PC-9 (cell line): ENCODE measurements around the gene TTC13. TPM values are rescaled to one million over a fixed set of nuclear protein-coding genes. Genes with fewer than 3 reads are reported as not detected.

ENCODE experiments used
- BruUV-seq: library from RNA; stranded (reverse); fragments of 400-500 nt; replicated peaks from 2 replicates; lab custom pipeline; 2021; lab: Mats Ljungman, UMichigan
- CTCF ChIA-PET: fragments of 300-600 bp; sonication (Branson Sonifier 250); formaldehyde crosslinking; loops from one replicate; lab custom pipeline; 2022; ENCODE audit warnings: antibody characterized with exemption; lab: Charles Lee
- POLR2A ChIA-PET: fragments of 300-600 bp; sonication (Branson Sonifier 250); formaldehyde crosslinking; loops from one replicate; lab custom pipeline; 2022; ENCODE audit warnings: antibody characterized with exemption; ENCODE audit not compliant: unreplicated experiment; lab: Charles Lee
- DNase-seq, 2 experiments: peaks; one replicate each; pipeline versions ENCODE4 v3.0.0 to v3.0.0-alpha.2; 2015 to 2022; ENCODE audit warnings: mixed read lengths in 1 of 2
- H2AFZ ChIP-seq: fragments of 200-600 bp; sonication (generic); 2 replicates; pipeline ENCODE4 v1.8.1; 2017; ENCODE audit warnings: antibody characterized with exemption
- H3F3A ChIP-seq: fragments of 200-600 bp; sonication (generic); 2 replicates; pipeline ENCODE4 v1.8.1; 2017; ENCODE audit warnings: antibody characterized with exemption, mild to moderate bottlenecking, low read depth; ENCODE audit not compliant: insufficient read depth
- H3K27ac ChIP-seq: fragments of 200-600 bp; sonication (generic); 2 replicates; pipeline ENCODE4 v1.6.1; 2016; ENCODE audit warnings: mixed run types
- H3K27me3 ChIP-seq: fragments of 200-600 bp; sonication (generic); 2 replicates; pipeline ENCODE4 v1.6.1; 2016; ENCODE audit warnings: low read depth, mixed run types; ENCODE audit not compliant: insufficient read depth
- H3K36me3 ChIP-seq: fragments of 200-600 bp; sonication (generic); 2 replicates; pipeline ENCODE4 v1.6.1; 2016; ENCODE audit warnings: low read depth, mixed run types
- H3K4me1 ChIP-seq: fragments of 200-600 bp; sonication (generic); replicated peaks from 2 replicates; pipeline ENCODE4 v1.6.1; 2016; ENCODE audit warnings: mixed run types; ENCODE audit not compliant: insufficient read depth
- H3K4me2 ChIP-seq: fragments of 200-600 bp; sonication (generic); 2 replicates; pipeline ENCODE4 v1.6.1; 2017; ENCODE audit warnings: mixed run types
- H3K4me3 ChIP-seq: fragments of 200-600 bp; sonication (generic); 2 replicates; pipeline ENCODE4 v1.6.1; 2016; ENCODE audit warnings: mixed run types
- H3K79me2 ChIP-seq: fragments of 200-600 bp; sonication (generic); 2 replicates; pipeline ENCODE4 v1.6.1; 2017; ENCODE audit warnings: low read depth, mixed run types
- H3K9me2 ChIP-seq: fragments of 200-600 bp; sonication (generic); 2 replicates; pipeline ENCODE4 v1.8.1; 2017; ENCODE audit warnings: mild to moderate bottlenecking; ENCODE audit not compliant: insufficient read depth
- H3K9me3 ChIP-seq: fragments of 200-600 bp; sonication (generic); 2 replicates; pipeline ENCODE4 v1.8.1; 2016; ENCODE audit warnings: low read depth; ENCODE audit not compliant: insufficient read depth
- H4K20me1 ChIP-seq: fragments of 200-600 bp; sonication (generic); 2 replicates; pipeline ENCODE4 v1.8.1; 2017; ENCODE audit not compliant: insufficient read depth
- EZH2 ChIP-seq: fragments of 200-600 bp; sonication (generic); IDR thresholded peaks from 2 replicates; pipeline ENCODE4 v1.8.0; 2017; ENCODE audit warnings: antibody characterized with exemption, low read depth
- intact Hi-C: fragments of 100-400 bp; cut with micrococcal nuclease; formaldehyde crosslinking; loops from one replicate; pipeline ENCODE4 v1.10.0; 2022; ENCODE audit not compliant: unreplicated experiment
- total RNA-seq: library from RNA; stranded (reverse); gene quantifications from 2 replicates; pipeline ENCODE4 v1.2.3, GENCODE V29; 2021
- TF ChIP-seq, protein P1 (sequence below): fragments of 200-600 bp; sonication (generic); conservative IDR thresholded peaks from 2 replicates; pipeline ENCODE4 v1.6.1; 2017; ENCODE audit warnings: mixed run types, antibody characterized with exemption, mild to moderate bottlenecking, moderate library complexity

Gene TTC13
- total RNA-seq, 1 experiment from 2014 or later, result 7.5 TPM

DNA sequence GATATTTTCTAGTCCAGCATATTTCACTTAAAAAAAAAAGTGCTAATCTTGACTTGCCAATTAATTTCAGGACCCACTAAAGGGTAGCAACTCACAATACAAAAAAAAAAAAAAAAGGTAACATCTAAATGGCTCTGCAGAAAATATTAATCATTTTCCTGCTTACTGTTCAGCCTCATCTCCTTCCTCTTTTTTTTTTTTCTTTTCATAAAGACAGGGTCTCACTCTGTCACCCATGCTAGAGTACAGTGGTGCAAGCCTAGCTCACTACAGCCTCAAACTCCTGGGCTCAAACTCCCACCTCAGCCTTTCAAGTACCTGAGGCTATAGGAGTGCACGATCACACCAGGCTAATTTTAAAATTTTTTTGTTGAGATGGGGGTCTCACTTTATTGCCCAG is 30.4 kb downstream of the TTC13 start:
- Histone ChIP-seq H2AFZ (no peak overlapping the region), H3K27me3 (no peaks in the 10 kb centered on the region), H3K4me1 (no peaks in the 10 kb centered on the region), H4K20me1 (no peaks in the 10 kb centered on the region), H3K36me3 (peaks cover 17% of the 10 kb centered on the region; the same call in 1 of the 2 replicates), H3K9me3 (no peaks in the 10 kb centered on the region; the same call in 1 of the 2 replicates), H3K79me2 (no peaks in the 10 kb centered on the region), H3K4me2 (no peak overlapping the region), H3F3A (no peaks in the 10 kb centered on the region), H3K27ac (no peak overlapping the region), H3K4me3 (no peak overlapping the region), H3K9me2 (no peaks in the 10 kb centered on the region)
- ChIA-PET CTCF (no interaction called here), POLR2A (no interaction called here)
- BruUV-seq, result no TSS peak
- no peak for DNase-seq
- TF ChIP-seq, protein P1, sequence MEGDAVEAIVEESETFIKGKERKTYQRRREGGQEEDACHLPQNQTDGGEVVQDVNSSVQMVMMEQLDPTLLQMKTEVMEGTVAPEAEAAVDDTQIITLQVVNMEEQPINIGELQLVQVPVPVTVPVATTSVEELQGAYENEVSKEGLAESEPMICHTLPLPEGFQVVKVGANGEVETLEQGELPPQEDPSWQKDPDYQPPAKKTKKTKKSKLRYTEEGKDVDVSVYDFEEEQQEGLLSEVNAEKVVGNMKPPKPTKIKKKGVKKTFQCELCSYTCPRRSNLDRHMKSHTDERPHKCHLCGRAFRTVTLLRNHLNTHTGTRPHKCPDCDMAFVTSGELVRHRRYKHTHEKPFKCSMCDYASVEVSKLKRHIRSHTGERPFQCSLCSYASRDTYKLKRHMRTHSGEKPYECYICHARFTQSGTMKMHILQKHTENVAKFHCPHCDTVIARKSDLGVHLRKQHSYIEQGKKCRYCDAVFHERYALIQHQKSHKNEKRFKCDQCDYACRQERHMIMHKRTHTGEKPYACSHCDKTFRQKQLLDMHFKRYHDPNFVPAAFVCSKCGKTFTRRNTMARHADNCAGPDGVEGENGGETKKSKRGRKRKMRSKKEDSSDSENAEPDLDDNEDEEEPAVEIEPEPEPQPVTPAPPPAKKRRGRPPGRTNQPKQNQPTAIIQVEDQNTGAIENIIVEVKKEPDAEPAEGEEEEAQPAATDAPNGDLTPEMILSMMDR, result no peak
- no peak for TF ChIP-seq EZH2
- intact Hi-C loops, result no loop called here

DNA sequence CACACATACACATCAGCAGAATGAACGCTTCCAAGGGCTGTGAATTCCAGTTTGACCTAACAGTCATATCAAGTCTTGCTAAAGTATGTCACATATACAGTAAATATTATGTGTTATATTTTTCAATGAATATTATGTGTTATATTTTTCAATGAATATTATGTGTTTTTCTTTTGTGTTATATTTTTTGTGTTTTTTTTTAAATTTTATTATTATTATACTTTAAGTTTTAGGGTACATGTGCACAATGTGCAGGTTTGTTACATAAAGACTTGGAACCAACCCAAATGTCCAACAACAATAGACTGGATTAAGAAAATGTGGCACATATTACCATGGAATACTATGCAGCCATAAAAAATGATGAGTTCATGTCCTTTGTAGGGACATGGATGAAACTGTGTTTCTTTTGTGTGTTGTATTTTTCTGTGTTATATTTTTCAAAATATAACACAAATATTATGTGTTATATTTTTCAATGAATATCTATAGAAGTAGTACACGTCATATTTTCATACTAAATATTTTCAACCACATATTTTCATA is 35.5 kb downstream of the TTC13 start:
- Histone ChIP-seq H3K9me3 (no peaks in the 10 kb centered on the region; the same call in 1 of the 2 replicates), H3K4me1 (no peaks in the 10 kb centered on the region), H3K4me3 (no peak overlapping the region), H4K20me1 (no peaks in the 10 kb centered on the region), H3K36me3 (peaks cover 6% of the 10 kb centered on the region; the same call in 1 of the 2 replicates), H3K9me2 (no peaks in the 10 kb centered on the region), H3K27me3 (no peaks in the 10 kb centered on the region), H3K4me2 (no peak overlapping the region), H3K79me2 (no peaks in the 10 kb centered on the region), H3F3A (no peaks in the 10 kb centered on the region), H2AFZ (no peak overlapping the region), H3K27ac (no peak overlapping the region)
- DNase-seq, result no peak
- CTCF ChIA-PET, result no interaction called here
- intact Hi-C loops, result no loop called here
- no TSS peak for BruUV-seq
- TF ChIP-seq, protein P1, result no peak
- no peak for TF ChIP-seq EZH2
- POLR2A ChIA-PET, result no interaction called here

DNA sequence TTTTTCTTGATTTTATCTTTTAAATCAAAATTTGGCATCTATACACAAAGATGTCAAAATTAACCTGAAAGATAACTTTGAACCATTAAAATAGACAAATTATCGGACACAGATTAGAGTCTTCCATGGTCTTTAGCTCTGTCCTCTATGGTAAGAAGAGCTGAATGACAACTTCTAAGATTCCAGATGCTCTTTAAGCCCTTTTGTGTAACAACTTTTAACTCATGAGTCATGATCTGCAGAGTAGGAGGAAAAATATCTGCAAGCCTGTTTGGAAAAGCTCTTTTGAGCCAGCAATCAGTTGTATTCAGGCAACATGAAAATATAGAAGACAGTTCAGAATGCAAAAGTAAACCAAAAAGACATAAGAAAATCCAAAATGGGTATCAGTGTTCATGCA is 37.8 kb downstream of the TTC13 start:
- no peak for DNase-seq
- ChIA-PET CTCF (no interaction called here), POLR2A (no interaction called here)
- BruUV-seq, result no TSS peak
- no peaks in the 10 kb centered on the region for H3K9me2 ChIP-seq
- no peaks in the 10 kb centered on the region; the same call in 1 of the 2 replicates for H3K9me3 ChIP-seq
- no peak overlapping the region for H3K4me3 ChIP-seq
- no peaks in the 10 kb centered on the region for H3K4me1 ChIP-seq
- no peaks in the 10 kb centered on the region for H3K27me3 ChIP-seq
- no peaks in the 10 kb centered on the region for H3K79me2 ChIP-seq
- peaks cover 6% of the 10 kb centered on the region; the same call in 1 of the 2 replicates for H3K36me3 ChIP-seq
- no peak overlapping the region for H3K27ac ChIP-seq
- H3K4me2 ChIP-seq, result no peak overlapping the region
- no peak overlapping the region for H2AFZ ChIP-seq
- no peaks in the 10 kb centered on the region for H3F3A ChIP-seq
- intact Hi-C loops, result loop anchor here (2.0 kb wide), 1 partner anchor 16 kb away; no protein-coding TSS in a partner anchor
- TF ChIP-seq, protein P1, result no peak
- TF ChIP-seq EZH2, result no peak
- H4K20me1 ChIP-seq, result no peaks in the 10 kb centered on the region
